Esophagus muscularis mucosa (tissue), 4 donors: ENCODE results near the gene SLC35F4. TPM values are rescaled to one million over a fixed set of nuclear protein-coding genes. Genes with fewer than 3 reads are reported as not detected.

Experiments
- DNase-seq: peaks from one replicate; pipeline ENCODE4 v3.0.0-alpha.2; 2017; ENCODE audit errors: extremely low spot score
- H3K27ac ChIP-seq, 4 donors: fragments of 200-600 bp; sonication (generic); replicated peaks in 1 of 4; 1 replicate in 3 of 4; 2 replicates in 1 of 4; pipeline ENCODE4 v1.5.1; 2016 to 2019; ENCODE audit warnings: mild to moderate bottlenecking in 1 of 4
- H3K27me3 ChIP-seq, 4 donors: fragments of 200-600 bp; sonication (generic); one replicate each; pipeline versions ENCODE4 v1.5.1 to v1.6.0; 2016 to 2019
- H3K36me3 ChIP-seq, 4 donors: fragments of 200-600 bp; sonication (generic); one replicate each; pipeline ENCODE4 v1.5.1; 2016 to 2019
- H3K4me1 ChIP-seq, 4 donors: fragments of 200-600 bp; sonication (generic); one replicate each; pipeline ENCODE4 v1.5.1; 2016 to 2019
- H3K4me3 ChIP-seq, 4 donors: fragments of 200-600 bp; sonication (generic); 1 replicate in 2 of 4; 2 replicates in 2 of 4; pipeline ENCODE4 v1.5.1; 2016 to 2019; ENCODE audit warnings: mild to moderate bottlenecking in 4 of 4, moderate library complexity in 1 of 4
- H3K9me3 ChIP-seq, 4 donors: fragments of 200-600 bp; sonication (generic); 1 replicate in 3 of 4; 2 replicates in 1 of 4; pipeline ENCODE4 v1.5.1; 2016 to 2019
- EP300 ChIP-seq: sonication (generic); formaldehyde crosslinking; IDR thresholded peaks from one replicate; pipeline ENCODE4 v1.6.1; 2017; ENCODE audit warnings: antibody characterized with exemption
- POLR2A ChIP-seq: fragments of 450-650 bp; IDR thresholded peaks from one replicate; pipeline ENCODE4 v1.6.1; 2017; ENCODE audit warnings: antibody characterized with exemption, moderate library complexity, mild to moderate bottlenecking, low read depth
- POLR2AphosphoS5 ChIP-seq, 2 donors: sonication (generic); formaldehyde crosslinking; IDR thresholded peaks; one replicate each; pipeline ENCODE4 v1.6.1; 2017; ENCODE audit warnings: antibody characterized with exemption in 2 of 2
- WGBS: methylation state at CpG from one replicate; pipeline ENCODE4 v1.1.5; 2018; 5-methylcytosine and 5-hydroxymethylcytosine counted together
- intact Hi-C: fragments of 100-400 bp; cut with DNase I; formaldehyde crosslinking; loops from one replicate; pipeline ENCODE4 v1.15.1; 2023
- total RNA-seq, 4 donors: library from RNA; depleted of rRNA; stranded (reverse); fragments of >200 nt; gene quantifications; one replicate each; pipeline versions ENCODE4 v1.1.0 to v1.2.1, GENCODE V29; 2016
- TF ChIP-seq, protein P1 (sequence below), 3 experiments: fragments of 200-600 bp in 2 of 3; fragments of 450-650 bp in 1 of 3; sonication (generic) in 2 of 3; IDR thresholded peaks; one replicate each; pipeline ENCODE4 v1.5.1; 2017 to 2019; ENCODE audit warnings: antibody characterized with exemption in 3 of 3, mild to moderate bottlenecking in 2 of 3, moderate library complexity in 1 of 3

The SLC35F4 gene
- total RNA-seq, 4 donors from 2014 or later = 0.42 TPM; not detected in 3

DNA sequence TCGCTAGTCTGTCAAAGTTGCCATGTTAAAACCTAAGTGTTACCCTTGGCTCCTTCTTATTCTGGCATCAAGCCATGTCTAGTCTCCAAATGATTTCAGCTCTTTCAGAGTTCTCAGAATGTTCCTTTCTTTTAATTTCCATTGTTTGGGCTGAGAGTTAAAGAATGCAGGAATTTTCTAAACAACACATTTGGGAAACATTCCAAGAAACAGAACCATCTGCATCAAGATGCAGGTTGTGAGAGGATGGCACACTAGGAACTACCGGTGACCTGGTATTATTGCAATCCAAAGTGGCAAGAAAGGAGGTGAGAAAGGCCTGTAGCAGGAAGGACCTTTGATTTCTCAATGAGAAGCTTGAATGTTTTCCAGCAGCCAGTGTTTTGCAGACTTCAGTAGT, 30.1 kb downstream of the SLC35F4 start:
- Histone ChIP-seq H3K9me3 (no peaks in the 10 kb centered on the region), H3K27me3 (no peaks in the 10 kb centered on the region), H3K4me1 (peaks cover 0 to 32% (median 31%) of the 10 kb centered on the region in 4 donors), H3K27ac (no peak overlapping the region), H3K4me3 (no peak overlapping the region), H3K36me3 (no peaks in the 10 kb centered on the region)
- DNase-seq = no peak
- WGBS = 62% methylated on average over 2 of the region's 2 CpGs
- intact Hi-C loops = no loop called here
- TF ChIP-seq POLR2AphosphoS5 (IDR thresholded peaks at IDR 0.05) (no peak), EP300 (no peak), POLR2A (no peak)
- TF ChIP-seq, protein P1, sequence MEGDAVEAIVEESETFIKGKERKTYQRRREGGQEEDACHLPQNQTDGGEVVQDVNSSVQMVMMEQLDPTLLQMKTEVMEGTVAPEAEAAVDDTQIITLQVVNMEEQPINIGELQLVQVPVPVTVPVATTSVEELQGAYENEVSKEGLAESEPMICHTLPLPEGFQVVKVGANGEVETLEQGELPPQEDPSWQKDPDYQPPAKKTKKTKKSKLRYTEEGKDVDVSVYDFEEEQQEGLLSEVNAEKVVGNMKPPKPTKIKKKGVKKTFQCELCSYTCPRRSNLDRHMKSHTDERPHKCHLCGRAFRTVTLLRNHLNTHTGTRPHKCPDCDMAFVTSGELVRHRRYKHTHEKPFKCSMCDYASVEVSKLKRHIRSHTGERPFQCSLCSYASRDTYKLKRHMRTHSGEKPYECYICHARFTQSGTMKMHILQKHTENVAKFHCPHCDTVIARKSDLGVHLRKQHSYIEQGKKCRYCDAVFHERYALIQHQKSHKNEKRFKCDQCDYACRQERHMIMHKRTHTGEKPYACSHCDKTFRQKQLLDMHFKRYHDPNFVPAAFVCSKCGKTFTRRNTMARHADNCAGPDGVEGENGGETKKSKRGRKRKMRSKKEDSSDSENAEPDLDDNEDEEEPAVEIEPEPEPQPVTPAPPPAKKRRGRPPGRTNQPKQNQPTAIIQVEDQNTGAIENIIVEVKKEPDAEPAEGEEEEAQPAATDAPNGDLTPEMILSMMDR (IDR thresholded peaks at IDR 0.05) = no peak

- Histone ChIP-seq H3K4me3 (no peak overlapping the region), H3K27me3 (no peaks in the 10 kb centered on the region), H3K27ac (no peak overlapping the region), H3K9me3 (no peaks in the 10 kb centered on the region), H3K4me1 (peaks cover 0 to 32% (median 31%) of the 10 kb centered on the region in 4 donors), H3K36me3 (no peaks in the 10 kb centered on the region)
- 95% methylated on average over 3 of the region's 3 CpGs for WGBS
- intact Hi-C loops = no loop called here
- DNase-seq = no peak
- TF ChIP-seq EP300 (no peak), POLR2AphosphoS5 (IDR thresholded peaks at IDR 0.05) (no peak), POLR2A (no peak)
- TF ChIP-seq, protein P1 (IDR thresholded peaks at IDR 0.05) = no peak
Measured at GRCh38 chr14:57834961-57835360, 30.9 kb downstream of the SLC35F4 start.

DNA sequence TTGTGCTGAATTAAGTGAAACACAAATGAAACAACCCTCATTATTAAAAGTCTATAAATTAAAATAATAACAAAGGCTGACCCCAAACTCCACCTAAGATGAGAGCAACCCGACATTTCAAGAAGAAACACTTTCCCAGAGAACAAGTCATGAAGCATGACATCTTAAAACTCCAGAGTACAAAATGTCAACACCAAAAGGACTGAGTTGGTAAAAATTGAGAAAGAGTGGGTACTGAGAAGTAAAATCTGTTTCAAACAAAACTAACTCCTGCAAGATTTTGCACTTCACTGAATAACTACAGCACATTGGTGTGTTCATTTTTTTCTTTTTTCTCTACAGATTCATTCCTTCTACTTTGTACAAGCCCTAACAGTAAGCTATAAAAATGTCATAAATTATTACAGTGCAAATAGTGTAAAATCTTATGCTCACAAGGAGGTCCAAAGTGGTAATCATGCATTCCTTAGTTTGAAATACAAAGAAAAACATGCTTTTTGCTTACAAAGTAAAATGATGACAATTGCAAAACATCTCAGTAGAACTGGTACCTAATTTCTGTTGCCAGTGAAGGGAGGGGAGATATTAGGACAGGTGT, 31.8 kb downstream of the SLC35F4 start:
- intact Hi-C loops = no loop called here
- Histone ChIP-seq H3K4me3 (no peak overlapping the region), H3K27ac (peak overlapping the region in 1 of 4 donors; percentile 8), H3K9me3 (no peaks in the 10 kb centered on the region), H3K27me3 (no peaks in the 10 kb centered on the region), H3K36me3 (no peaks in the 10 kb centered on the region), H3K4me1 (peaks cover 0 to 32% (median 31%) of the 10 kb centered on the region in 4 donors)
- 0% methylated on average over 1 of the region's 1 CpG for WGBS
- no peak for DNase-seq
- TF ChIP-seq, protein P1 (IDR thresholded peaks at IDR 0.05) = no peak
- TF ChIP-seq POLR2AphosphoS5 (IDR thresholded peaks at IDR 0.05) (no peak), POLR2A (no peak), EP300 (no peak)

DNA sequence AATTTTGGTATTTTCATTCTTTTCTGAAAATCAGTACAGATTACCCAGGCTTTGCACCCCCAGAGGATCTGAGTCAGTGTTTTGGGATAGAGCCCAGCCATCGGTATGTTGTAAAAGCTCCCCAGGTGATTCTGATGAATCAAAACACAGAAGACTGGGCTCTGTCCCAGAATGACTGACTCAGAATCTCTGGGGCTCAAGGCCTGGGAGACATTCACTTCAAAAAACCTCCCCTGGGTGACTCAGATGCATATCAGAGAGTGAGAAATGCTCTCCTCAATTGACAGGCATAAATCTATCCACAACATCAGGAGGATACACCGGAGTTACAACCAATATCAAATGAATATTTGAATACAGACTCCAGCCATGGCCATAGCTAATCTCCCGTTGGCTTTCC, 32.6 kb downstream of the SLC35F4 start:
- no peaks in the 10 kb centered on the region for H3K9me3 ChIP-seq
- intact Hi-C loops = no loop called here
- no peak for DNase-seq
- H3K4me3 ChIP-seq = no peak overlapping the region
- 31% methylated on average over 3 of the region's 3 CpGs for WGBS
- peak overlapping the region in 1 of 4 donors; percentile 8 for H3K27ac ChIP-seq
- H3K36me3 ChIP-seq = no peaks in the 10 kb centered on the region
- TF ChIP-seq, protein P1 (IDR thresholded peaks at IDR 0.05) = no peak
- no peak for TF ChIP-seq EP300
- TF ChIP-seq POLR2AphosphoS5 (IDR thresholded peaks at IDR 0.05) = peak in 1 of 2 donors; percentile 35
- H3K27me3 ChIP-seq = no peaks in the 10 kb centered on the region
- peaks cover 0 to 32% (median 31%) of the 10 kb centered on the region in 4 donors for H3K4me1 ChIP-seq

GRCh38 chr14:57831981-57832380, 33.9 kb downstream of the SLC35F4 start:
- intact Hi-C loops = no loop called here
- H3K36me3 ChIP-seq = no peaks in the 10 kb centered on the region

More at GRCh38 chr14:57831981-57832380, 33.9 kb downstream of the SLC35F4 start:
- H3K4me3 ChIP-seq = no peak overlapping the region
- peaks cover 0 to 32% (median 31%) of the 10 kb centered on the region in 4 donors for H3K4me1 ChIP-seq
- 66% methylated on average over 4 of the region's 5 CpGs for WGBS
- TF ChIP-seq, protein P1 (IDR thresholded peaks at IDR 0.05) = no peak
- no peak for TF ChIP-seq POLR2AphosphoS5 (IDR thresholded peaks at IDR 0.05)
- no peak for TF ChIP-seq EP300
- no peak for TF ChIP-seq POLR2A
- no peak for DNase-seq
- no peak overlapping the region for H3K27ac ChIP-seq
- no peaks in the 10 kb centered on the region for H3K9me3 ChIP-seq
- H3K27me3 ChIP-seq = no peaks in the 10 kb centered on the region
